K562 (cell line): ENCODE data around the gene CRACR2B.

Experiments
- ARNT ChIP-seq, 2 experiments: fragments of 450-650 bp; IDR thresholded peaks; 2 replicates each; pipeline ENCODE4 v1.6.1; 2016; ENCODE audit warnings: mild to moderate bottlenecking in 1 of 2
- ELF2 ChIP-seq: fragments of 250-450 bp; sonication (Bioruptor Pico); IDR thresholded peaks from 2 replicates; pipeline ENCODE4 v1.5.0; 2021; ENCODE audit warnings: mild to moderate bottlenecking
- GABPB1 ChIP-seq: sonication (generic); formaldehyde crosslinking; IDR thresholded peaks from 2 replicates; pipeline ENCODE4 v1.8.0; 2022; ENCODE audit warnings: mild to moderate bottlenecking, missing genetic modification reagents
- MEF2A ChIP-seq: IDR thresholded peaks from 2 replicates; pipeline ENCODE4 v1.6.1; 2011; ENCODE audit warnings: low read depth, mild to moderate bottlenecking, low read length, moderate library complexity; ENCODE audit not compliant: control insufficient read depth
- OTX1 ChIP-seq: fragments of 450-650 bp; formaldehyde crosslinking; IDR thresholded peaks from 2 replicates; pipeline ENCODE4 v1.4.0; 2022; ENCODE audit warnings: mild to moderate bottlenecking
- ZNF354B ChIP-seq: fragments of 250-450 bp; sonication (Bioruptor Pico); IDR thresholded peaks from 2 replicates; pipeline ENCODE4 v1.4.0; 2020
- TF ChIP-seq, protein P1 (sequence below), 3 experiments: IDR thresholded peaks in 2 of 3; conservative IDR thresholded peaks in 1 of 3; 2 replicates each; pipeline ENCODE4 v1.5.1; 2011 to 2012; ENCODE audit warnings: low read length in 3 of 3, mild to moderate bottlenecking in 3 of 3, control low read depth in 2 of 3, improper control_type of control experiment in 1 of 3, inconsistent platforms in 1 of 3, low read depth in 1 of 3, mixed read lengths in 1 of 3, moderate library complexity in 1 of 3; ENCODE audit not compliant: insufficient read depth in 2 of 3
- TF ChIP-seq, protein P2 (sequence below), 2 experiments: fragments of 450-650 bp; IDR thresholded peaks; 2 replicates each; pipeline ENCODE4 v1.6.1; 2016

- TF ChIP-seq ARNT (IDR thresholded peaks at IDR 0.05) (no peak), ELF2 (CRISPR knock-in tag) (no peak), GABPB1 (CRISPR knock-in tag) (no peak), OTX1 (no peak), ZNF354B (CRISPR knock-in tag) (no peak), MEF2A (no peak)
- TF ChIP-seq, protein P1, sequence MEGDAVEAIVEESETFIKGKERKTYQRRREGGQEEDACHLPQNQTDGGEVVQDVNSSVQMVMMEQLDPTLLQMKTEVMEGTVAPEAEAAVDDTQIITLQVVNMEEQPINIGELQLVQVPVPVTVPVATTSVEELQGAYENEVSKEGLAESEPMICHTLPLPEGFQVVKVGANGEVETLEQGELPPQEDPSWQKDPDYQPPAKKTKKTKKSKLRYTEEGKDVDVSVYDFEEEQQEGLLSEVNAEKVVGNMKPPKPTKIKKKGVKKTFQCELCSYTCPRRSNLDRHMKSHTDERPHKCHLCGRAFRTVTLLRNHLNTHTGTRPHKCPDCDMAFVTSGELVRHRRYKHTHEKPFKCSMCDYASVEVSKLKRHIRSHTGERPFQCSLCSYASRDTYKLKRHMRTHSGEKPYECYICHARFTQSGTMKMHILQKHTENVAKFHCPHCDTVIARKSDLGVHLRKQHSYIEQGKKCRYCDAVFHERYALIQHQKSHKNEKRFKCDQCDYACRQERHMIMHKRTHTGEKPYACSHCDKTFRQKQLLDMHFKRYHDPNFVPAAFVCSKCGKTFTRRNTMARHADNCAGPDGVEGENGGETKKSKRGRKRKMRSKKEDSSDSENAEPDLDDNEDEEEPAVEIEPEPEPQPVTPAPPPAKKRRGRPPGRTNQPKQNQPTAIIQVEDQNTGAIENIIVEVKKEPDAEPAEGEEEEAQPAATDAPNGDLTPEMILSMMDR (IDR thresholded peaks at IDR 0.05 in 2 of 3, conservative IDR thresholded peaks at IDR 0.05 in 1 of 3; ENCODE audit: insufficient read depth in 2 of 3, low read depth in 1 of 3, low read length in 3 of 3): no peak
- TF ChIP-seq, protein P2, sequence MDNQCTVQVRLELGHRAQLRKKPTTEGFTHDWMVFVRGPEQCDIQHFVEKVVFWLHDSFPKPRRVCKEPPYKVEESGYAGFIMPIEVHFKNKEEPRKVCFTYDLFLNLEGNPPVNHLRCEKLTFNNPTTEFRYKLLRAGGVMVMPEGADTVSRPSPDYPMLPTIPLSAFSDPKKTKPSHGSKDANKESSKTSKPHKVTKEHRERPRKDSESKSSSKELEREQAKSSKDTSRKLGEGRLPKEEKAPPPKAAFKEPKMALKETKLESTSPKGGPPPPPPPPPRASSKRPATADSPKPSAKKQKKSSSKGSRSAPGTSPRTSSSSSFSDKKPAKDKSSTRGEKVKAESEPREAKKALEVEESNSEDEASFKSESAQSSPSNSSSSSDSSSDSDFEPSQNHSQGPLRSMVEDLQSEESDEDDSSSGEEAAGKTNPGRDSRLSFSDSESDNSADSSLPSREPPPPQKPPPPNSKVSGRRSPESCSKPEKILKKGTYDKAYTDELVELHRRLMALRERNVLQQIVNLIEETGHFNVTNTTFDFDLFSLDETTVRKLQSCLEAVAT (IDR thresholded peaks at IDR 0.05): no peak
Observed at GRCh38 chr11:870418-870817, 42.7 kb downstream of the CRACR2B start.
